Ishikawa (cell line): ENCODE measurements around the gene TM6SF1.

Experiments used
- CEBPB ChIP-seq: IDR thresholded peaks from 2 replicates; pipeline ENCODE4 v1.6.1; 2012
- CREB1 ChIP-seq: IDR thresholded peaks from 2 replicates; pipeline ENCODE4 v1.6.1; 2012; ENCODE audit warnings: low read depth
- EGR1 ChIP-seq: IDR thresholded peaks from 2 replicates; pipeline ENCODE4 v1.6.1; 2012
- EP300 ChIP-seq: IDR thresholded peaks from 2 replicates; pipeline ENCODE4 v1.6.1; 2012; ENCODE audit warnings: borderline replicate concordance
- FOXM1 ChIP-seq: IDR thresholded peaks from 2 replicates; pipeline ENCODE4 v1.6.1; 2012; ENCODE audit warnings: low read depth, borderline replicate concordance
- MAX ChIP-seq: IDR thresholded peaks from 2 replicates; pipeline ENCODE4 v1.6.1; 2012
- NFIC ChIP-seq: IDR thresholded peaks from 2 replicates; pipeline ENCODE4 v1.6.1; 2012
- RAD21 ChIP-seq: IDR thresholded peaks from 2 replicates; pipeline ENCODE4 v1.6.1; 2012; ENCODE audit warnings: low read depth
- TAF1 ChIP-seq: IDR thresholded peaks from 2 replicates; pipeline ENCODE4 v1.6.1; 2012; ENCODE audit warnings: low read depth, mild to moderate bottlenecking
- TCF12 ChIP-seq: IDR thresholded peaks from 2 replicates; pipeline ENCODE4 v1.6.1; 2012; ENCODE audit warnings: low read depth
- TEAD4 ChIP-seq: IDR thresholded peaks from 2 replicates; pipeline ENCODE4 v1.6.1; 2012
- USF1 ChIP-seq: IDR thresholded peaks from 2 replicates; pipeline ENCODE4 v1.6.1; 2012
- YY1 ChIP-seq: IDR thresholded peaks from 2 replicates; pipeline ENCODE4 v1.6.1; 2012; ENCODE audit warnings: low read depth
- ZBTB7A ChIP-seq: IDR thresholded peaks from 2 replicates; pipeline ENCODE4 v1.6.1; 2012; ENCODE audit warnings: low read depth
- TF ChIP-seq, protein P1 (sequence below): IDR thresholded peaks from 2 replicates; pipeline ENCODE4 v1.6.1; 2012; ENCODE audit warnings: low read depth, mild to moderate bottlenecking

TM6SF1 gene

GRCh38 chr15:83163032-83163431 lies 55.6 kb downstream of the TM6SF1 start:
- no peak for TF ChIP-seq CREB1
- TF ChIP-seq FOXM1, result no peak

DNA sequence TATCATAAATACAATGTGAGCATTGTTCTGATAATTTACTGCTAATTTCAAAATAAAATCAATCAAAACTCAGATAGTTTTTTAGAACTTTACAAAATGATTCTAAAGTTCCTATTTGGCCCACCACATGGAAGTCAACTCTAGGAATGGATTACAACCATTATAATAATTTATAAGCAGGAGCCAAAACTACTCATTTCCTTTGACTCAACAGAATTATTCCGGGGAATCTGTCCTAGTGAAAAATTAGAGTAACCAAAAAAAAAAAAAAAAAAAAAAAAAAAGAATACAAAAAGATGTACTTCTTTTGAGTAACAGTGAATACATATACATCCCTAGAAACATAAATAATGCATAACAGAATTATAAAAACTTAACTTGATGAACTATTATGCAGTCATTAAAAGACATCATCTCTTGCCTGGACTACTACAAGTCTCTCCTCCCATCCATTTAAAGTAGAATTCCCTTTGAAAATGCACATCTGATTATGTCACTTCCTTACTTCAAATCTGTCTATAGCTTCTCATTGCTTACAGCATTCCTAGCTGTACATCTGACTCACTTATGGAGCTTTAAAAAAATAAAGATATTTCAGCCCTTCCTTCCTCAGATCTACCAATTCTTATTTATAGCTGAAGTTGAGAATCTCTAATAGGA lies 56.8 kb downstream of the TM6SF1 start:
- TF ChIP-seq FOXM1 (no peak), TEAD4 (no peak), EP300 (no peak), USF1 (no peak), ZBTB7A (no peak), TCF12 (no peak), YY1 (no peak), EGR1 (no peak)

DNA sequence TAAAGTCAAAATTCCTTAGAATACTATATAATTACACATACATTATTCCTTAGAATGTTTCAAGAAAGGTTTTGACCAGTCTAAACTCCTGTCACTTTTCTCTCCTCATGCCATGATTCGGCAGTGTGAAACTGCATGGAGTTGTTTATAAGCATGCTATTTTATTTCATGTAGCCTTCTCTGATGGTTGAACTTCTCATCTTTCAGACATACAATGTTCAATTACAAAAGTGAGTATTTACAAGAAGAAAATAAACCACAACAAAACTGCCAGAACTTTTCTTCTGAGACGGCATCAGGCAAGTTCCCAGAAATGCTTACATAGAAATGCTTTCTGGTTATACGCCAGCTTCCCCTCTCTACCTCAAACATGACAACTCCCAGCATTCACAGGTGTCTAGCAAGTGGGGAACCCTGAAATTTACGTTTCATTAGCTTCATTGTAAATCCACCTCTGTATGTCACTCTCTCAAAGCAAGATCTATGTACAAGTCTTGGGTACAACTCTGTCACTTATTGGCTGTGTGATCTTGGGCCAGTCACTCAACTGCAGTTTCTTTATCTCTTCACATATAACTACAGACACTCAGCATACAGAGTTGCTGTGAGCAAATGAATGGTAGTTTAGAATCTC lies 57.4 kb downstream of the TM6SF1 start:
- TF ChIP-seq YY1, result no peak
- TF ChIP-seq, protein P1, sequence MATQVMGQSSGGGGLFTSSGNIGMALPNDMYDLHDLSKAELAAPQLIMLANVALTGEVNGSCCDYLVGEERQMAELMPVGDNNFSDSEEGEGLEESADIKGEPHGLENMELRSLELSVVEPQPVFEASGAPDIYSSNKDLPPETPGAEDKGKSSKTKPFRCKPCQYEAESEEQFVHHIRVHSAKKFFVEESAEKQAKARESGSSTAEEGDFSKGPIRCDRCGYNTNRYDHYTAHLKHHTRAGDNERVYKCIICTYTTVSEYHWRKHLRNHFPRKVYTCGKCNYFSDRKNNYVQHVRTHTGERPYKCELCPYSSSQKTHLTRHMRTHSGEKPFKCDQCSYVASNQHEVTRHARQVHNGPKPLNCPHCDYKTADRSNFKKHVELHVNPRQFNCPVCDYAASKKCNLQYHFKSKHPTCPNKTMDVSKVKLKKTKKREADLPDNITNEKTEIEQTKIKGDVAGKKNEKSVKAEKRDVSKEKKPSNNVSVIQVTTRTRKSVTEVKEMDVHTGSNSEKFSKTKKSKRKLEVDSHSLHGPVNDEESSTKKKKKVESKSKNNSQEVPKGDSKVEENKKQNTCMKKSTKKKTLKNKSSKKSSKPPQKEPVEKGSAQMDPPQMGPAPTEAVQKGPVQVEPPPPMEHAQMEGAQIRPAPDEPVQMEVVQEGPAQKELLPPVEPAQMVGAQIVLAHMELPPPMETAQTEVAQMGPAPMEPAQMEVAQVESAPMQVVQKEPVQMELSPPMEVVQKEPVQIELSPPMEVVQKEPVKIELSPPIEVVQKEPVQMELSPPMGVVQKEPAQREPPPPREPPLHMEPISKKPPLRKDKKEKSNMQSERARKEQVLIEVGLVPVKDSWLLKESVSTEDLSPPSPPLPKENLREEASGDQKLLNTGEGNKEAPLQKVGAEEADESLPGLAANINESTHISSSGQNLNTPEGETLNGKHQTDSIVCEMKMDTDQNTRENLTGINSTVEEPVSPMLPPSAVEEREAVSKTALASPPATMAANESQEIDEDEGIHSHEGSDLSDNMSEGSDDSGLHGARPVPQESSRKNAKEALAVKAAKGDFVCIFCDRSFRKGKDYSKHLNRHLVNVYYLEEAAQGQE, result no peak
- TF ChIP-seq FOXM1, result no peak

DNA sequence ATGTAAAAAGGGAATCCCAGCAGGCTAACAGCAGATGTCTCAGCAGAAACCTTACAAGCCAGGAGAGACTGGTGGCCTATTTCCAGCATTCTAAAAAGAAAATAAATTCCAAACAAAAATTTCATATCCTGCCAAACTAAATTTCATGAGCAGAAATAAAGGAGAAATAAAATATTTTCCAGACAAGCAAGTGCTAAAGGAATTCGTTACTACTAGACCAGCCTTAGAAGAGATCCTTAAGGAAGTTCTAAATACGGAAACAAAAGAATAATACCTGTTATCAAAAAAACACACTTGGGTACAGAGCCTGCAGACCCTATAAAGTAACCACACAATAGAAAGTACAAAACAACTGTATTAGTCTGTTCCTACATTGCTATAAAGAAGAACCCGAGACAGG lies 58.8 kb downstream of the TM6SF1 start:
- TF ChIP-seq EGR1 (no peak), FOXM1 (no peak), USF1 (no peak), TEAD4 (no peak), TCF12 (no peak), CREB1 (no peak), CEBPB (no peak), YY1 (no peak), NFIC (no peak), ZBTB7A (no peak)

- TF ChIP-seq CEBPB (no peak), YY1 (no peak), TCF12 (no peak), EGR1 (no peak), NFIC (no peak), EP300 (no peak), ZBTB7A (no peak), CREB1 (no peak)
- TF ChIP-seq, protein P1, result no peak
Observed at GRCh38 chr15:83166830-83167229, 59.4 kb downstream of the TM6SF1 start.

DNA sequence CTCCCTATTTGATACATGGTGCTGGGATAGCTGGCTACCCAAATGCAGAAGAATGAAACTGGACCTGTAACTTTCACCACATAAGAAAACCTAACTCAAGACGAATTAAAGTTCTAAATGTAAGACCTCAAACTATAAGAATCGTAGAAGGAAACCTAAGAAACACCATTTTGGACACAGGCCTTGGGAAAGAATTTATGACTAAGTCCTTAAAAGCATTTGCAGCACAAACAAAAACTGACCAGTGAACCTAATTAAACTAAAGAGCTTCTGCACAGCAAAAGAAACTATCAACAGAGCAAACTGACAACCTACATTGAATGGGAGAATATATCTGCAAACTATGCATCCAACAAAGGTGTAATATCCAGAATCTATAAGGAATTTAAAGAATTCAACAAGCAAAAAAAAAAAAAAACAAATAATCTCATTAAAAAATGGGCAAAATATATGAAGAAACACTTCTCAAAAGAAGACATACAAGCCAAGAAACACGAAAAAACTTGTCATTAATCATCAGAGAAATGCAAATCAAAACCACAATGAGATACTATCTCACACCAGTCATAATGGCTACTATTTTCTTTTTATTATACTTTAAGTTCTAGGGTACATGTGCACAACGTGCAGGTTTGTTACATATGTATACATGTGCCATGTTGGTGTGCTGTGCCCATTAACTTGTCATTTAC lies 63.2 kb downstream of the TM6SF1 start:
- TF ChIP-seq TEAD4 (no peak), FOXM1 (no peak), EP300 (no peak), TCF12 (no peak), MAX (no peak), TAF1 (no peak), CREB1 (no peak), NFIC (no peak), CEBPB (no peak), YY1 (no peak), EGR1 (no peak), USF1 (no peak), RAD21 (no peak), ZBTB7A (no peak)
- TF ChIP-seq, protein P1, result no peak
